GM20000 (cell line): Measurements from ENCODE around the gene GABBR1.

Experiments
- DNase-seq: peaks from one replicate; pipeline ENCODE4 v3.0.0; 2012; ENCODE audit warnings: low spot score
- CTCF ChIP-seq: IDR thresholded peaks from 2 replicates; pipeline ENCODE4 v1.5.1; 2012; ENCODE audit warnings: mild to moderate bottlenecking, control low read depth; ENCODE audit errors: extremely low read depth, missing control alignments

The GABBR1 gene

GRCh38 chr6:29584821-29585220, 48.2 kb downstream of the GABBR1 start, which contains the start of gene OR2H2:
Gene OR2H2, plus strand, starts transcription at chr6:29585121. Its CDS starts 2,824 bp downstream, at chr6:29587945.
- TF ChIP-seq CTCF: no peak
- no peak for DNase-seq

GRCh38 chr6:29577544-29577943, 55.4 kb downstream of the GABBR1 start:
- DNase-seq: no peak
- no peak for TF ChIP-seq CTCF

- no peak for TF ChIP-seq CTCF
- no peak for DNase-seq
Observed at GRCh38 chr6:29576056-29576455, 56.9 kb downstream of the GABBR1 start.

- no peak for TF ChIP-seq CTCF
Observed at GRCh38 chr6:29567991-29568390, 65.0 kb downstream of the GABBR1 start.

GRCh38 chr6:29567541-29567940, 65.4 kb downstream of the GABBR1 start:
- no peak for TF ChIP-seq CTCF
- no peak for DNase-seq

More at GRCh38 chr6:29567991-29568390, 65.0 kb downstream of the GABBR1 start:
- no peak for DNase-seq

- no peak for TF ChIP-seq CTCF
- DNase-seq: no peak
Observed at GRCh38 chr6:29566856-29567255, 66.1 kb downstream of the GABBR1 start.

- TF ChIP-seq CTCF: no peak
- peak; percentile 58 for DNase-seq
Observed at GRCh38 chr6:29564875-29565274, 68.1 kb downstream of the GABBR1 start.
